H9 (cell line): ENCODE results near the gene LAMC3. TPM values are rescaled to one million over a fixed set of nuclear protein-coding genes. Genes with fewer than 3 reads are reported as not detected.

ENCODE experiments used
- DNase-seq: peaks from one replicate; pipeline ENCODE4 v3.0.0-alpha.2; 2017
- H2AFZ ChIP-seq: one replicate; pipeline ENCODE4 v1.6.1; 2013; ENCODE audit warnings: mild to moderate bottlenecking, low read length, control low read depth, moderate library complexity
- H2AK5ac ChIP-seq: 2 replicates; pipeline ENCODE4 v1.6.1; 2013; ENCODE audit warnings: low read length, control low read depth, mixed read lengths; ENCODE audit not compliant: insufficient read length
- H2BK120ac ChIP-seq: one replicate; pipeline ENCODE4 v1.6.1; 2013; ENCODE audit warnings: low read depth, mild to moderate bottlenecking, low read length, control low read depth, inconsistent platforms; ENCODE audit not compliant: poor library complexity, severe bottlenecking
- H2BK12ac ChIP-seq: 2 replicates; pipeline ENCODE4 v1.6.1; 2013; ENCODE audit warnings: low read length, control low read depth, mixed read lengths, low read depth; ENCODE audit not compliant: insufficient read length
- H2BK15ac ChIP-seq: 2 replicates; pipeline ENCODE4 v1.6.1; 2013; ENCODE audit warnings: low read depth, low read length, control low read depth
- H2BK20ac ChIP-seq: one replicate; pipeline ENCODE4 v1.6.1; 2013; ENCODE audit warnings: low read depth, mild to moderate bottlenecking, low read length, control low read depth, inconsistent platforms; ENCODE audit not compliant: poor library complexity, severe bottlenecking
- H2BK5ac ChIP-seq: 2 replicates; pipeline ENCODE4 v1.6.1; 2013; ENCODE audit warnings: low read length, control low read depth, mixed read lengths; ENCODE audit not compliant: insufficient read length
- H3K14ac ChIP-seq: 2 replicates; pipeline ENCODE4 v1.6.1; 2013; ENCODE audit warnings: low read length, control low read depth; ENCODE audit not compliant: insufficient read depth
- H3K18ac ChIP-seq: 2 replicates; pipeline ENCODE4 v1.6.1; 2013; ENCODE audit warnings: low read depth, mild to moderate bottlenecking, mixed read lengths, low read length, control low read depth; ENCODE audit not compliant: insufficient read length
- H3K23ac ChIP-seq: 2 replicates; pipeline ENCODE4 v1.6.1; 2013; ENCODE audit warnings: low read length, control low read depth, mixed read lengths, low read depth; ENCODE audit not compliant: insufficient read length
- H3K23me2 ChIP-seq: 2 replicates; pipeline ENCODE4 v1.6.1; 2013; ENCODE audit warnings: low read depth, mild to moderate bottlenecking, mixed read lengths, low read length, control low read depth; ENCODE audit not compliant: insufficient read length, poor library complexity, severe bottlenecking
- H3K27ac ChIP-seq: 2 replicates; pipeline ENCODE4 v1.5.1; 2013; ENCODE audit warnings: low read length, control low read depth, mixed read lengths, low read depth; ENCODE audit not compliant: insufficient read length
- H3K27me3 ChIP-seq: 2 replicates; pipeline ENCODE4 v1.6.1; 2013; ENCODE audit warnings: low read length, control low read depth, inconsistent platforms; ENCODE audit not compliant: insufficient read depth
- H3K4ac ChIP-seq: 2 replicates; pipeline ENCODE4 v1.6.1; 2013; ENCODE audit warnings: low read depth, mild to moderate bottlenecking, control low read depth, inconsistent platforms, low read length, moderate library complexity
- H3K4me1 ChIP-seq: 2 replicates; pipeline ENCODE4 v1.6.1; 2013; ENCODE audit warnings: low read length, control low read depth, inconsistent platforms; ENCODE audit not compliant: insufficient read depth
- H3K4me2 ChIP-seq: 2 replicates; pipeline ENCODE4 v1.6.1; 2013; ENCODE audit warnings: low read length, control low read depth, mixed read lengths; ENCODE audit not compliant: insufficient read length, insufficient read depth
- H3K56ac ChIP-seq: 2 replicates; pipeline ENCODE4 v1.6.1; 2013; ENCODE audit warnings: low read depth, mild to moderate bottlenecking, mixed read lengths, low read length, control low read depth; ENCODE audit not compliant: insufficient read length
- H3K79me1 ChIP-seq: 2 replicates; pipeline ENCODE4 v1.6.1; 2013; ENCODE audit warnings: low read depth, mild to moderate bottlenecking, moderate library complexity, low read length, control low read depth, inconsistent platforms; ENCODE audit not compliant: insufficient read depth, poor library complexity, severe bottlenecking
- H3K79me2 ChIP-seq: 2 replicates; pipeline ENCODE4 v1.6.1; 2013; ENCODE audit warnings: low read length, control low read depth, inconsistent platforms; ENCODE audit not compliant: insufficient read depth
- H3K9ac ChIP-seq: 2 replicates; pipeline ENCODE4 v1.6.1; 2013; ENCODE audit warnings: low read length, control low read depth, mixed read lengths; ENCODE audit not compliant: insufficient read length; ENCODE audit errors: extremely low read depth
- H3K9me3 ChIP-seq: one replicate; pipeline ENCODE4 v1.6.1; 2013; ENCODE audit warnings: low read depth, low read length, inconsistent platforms; ENCODE audit not compliant: control insufficient read depth
- H3T11ph ChIP-seq: one replicate; pipeline ENCODE4 v1.6.1; 2013; ENCODE audit warnings: mild to moderate bottlenecking, low read length, control low read depth, inconsistent platforms
- H4K20me1 ChIP-seq: one replicate; pipeline ENCODE4 v1.6.1; 2013; ENCODE audit not compliant: control insufficient read depth, insufficient read length, insufficient read depth
- H4K5ac ChIP-seq: 2 replicates; pipeline ENCODE4 v1.6.1; 2013; ENCODE audit warnings: low read depth, mild to moderate bottlenecking, mixed read lengths, low read length, control low read depth; ENCODE audit not compliant: insufficient read length
- H4K8ac ChIP-seq: replicated peaks from 2 replicates; pipeline ENCODE4 v1.6.1; 2013; ENCODE audit warnings: low read length, control low read depth, mixed read lengths, low read depth; ENCODE audit not compliant: insufficient read length
- H4K91ac ChIP-seq: 2 replicates; pipeline ENCODE4 v1.6.1; 2013; ENCODE audit warnings: low read depth, mild to moderate bottlenecking, moderate library complexity, mixed read lengths, low read length, control low read depth; ENCODE audit not compliant: insufficient read length
- H3K27ac Mint-ChIP-seq, 3 experiments: 2 replicates in 2 of 3; 3 replicates in 1 of 3; pipeline ENCODE4 v1.8.0; 2020 to 2021; ENCODE audit warnings: mixed read lengths in 3 of 3, mild to moderate bottlenecking in 1 of 3, moderate library complexity in 1 of 3
- H3K27me3 Mint-ChIP-seq: 2 replicates; pipeline ENCODE4 v1.8.0; 2021; ENCODE audit warnings: low read depth, mild to moderate bottlenecking, moderate library complexity, mixed read lengths
- H3K36me3 Mint-ChIP-seq, 3 experiments: 2 replicates in 2 of 3; 3 replicates in 1 of 3; pipeline ENCODE4 v1.8.0; 2020 to 2021; ENCODE audit warnings: low read depth in 3 of 3, mixed read lengths in 3 of 3; ENCODE audit not compliant: insufficient read depth in 1 of 3
- H3K4me1 Mint-ChIP-seq, 2 experiments: 2 replicates each; pipeline ENCODE4 v1.8.0; 2020; ENCODE audit warnings: mixed read lengths in 2 of 2
- H3K4me3 Mint-ChIP-seq, 2 experiments: 2 replicates in 1 of 2; 3 replicates in 1 of 2; pipeline ENCODE4 v1.8.0; 2020 to 2021; ENCODE audit warnings: mild to moderate bottlenecking in 2 of 2, mixed read lengths in 2 of 2, moderate library complexity in 1 of 2
- H3K9me3 Mint-ChIP-seq, 2 experiments: 2 replicates in 1 of 2; 3 replicates in 1 of 2; pipeline ENCODE4 v1.8.0; 2020; ENCODE audit warnings: mild to moderate bottlenecking in 2 of 2, mixed read lengths in 2 of 2, moderate library complexity in 1 of 2
- CTCF ChIP-seq: fragments of 200-600 bp; sonication (generic); conservative IDR thresholded peaks from 3 replicates; pipeline ENCODE4 v1.8.0; 2021; ENCODE audit warnings: antibody characterized with exemption, mild to moderate bottlenecking
- WGBS: extraction: QIAGEN DNeasy Blood & Tissue Kit; methylation state at CpG from one replicate; pipeline ENCODE4 v1.1.7; 2013; ENCODE audit warnings: missing lambda C conversion rate, low lambda C conversion rate, mixed read lengths; ENCODE audit not compliant: insufficient read length; ENCODE audit errors: extremely low coverage; 5-methylcytosine and 5-hydroxymethylcytosine counted together
- total RNA-seq: library from RNA; stranded (reverse); gene quantifications from 2 replicates; pipeline ENCODE4 v1.2.1, GENCODE V29; 2021

Gene LAMC3
- total RNA-seq, 1 experiment from 2014 or later = 21.7 TPM

GRCh38 chr9:131032384-131032783 is 23.4 kb downstream of the LAMC3 start:
- no peak for TF ChIP-seq CTCF
- Histone ChIP-seq H3K27me3 (no peaks in the 10 kb centered on the region), H2BK12ac (no peak overlapping the region), H3K27ac (no peak overlapping the region), H4K91ac (no peak overlapping the region), H3K4ac (no peak overlapping the region), H3K14ac (no peak overlapping the region), H3K23me2 (peaks cover 4% of the 10 kb centered on the region), H3K4me2 (no peak overlapping the region), H2AK5ac (no peak overlapping the region), H4K20me1 (no peaks in the 10 kb centered on the region), H3K79me1 (no peaks in the 10 kb centered on the region), H4K5ac (no peak overlapping the region), H3K4me1 (no peaks in the 10 kb centered on the region), H3K9ac (no peak overlapping the region), H2BK20ac (no peak overlapping the region), H2AFZ (no peak overlapping the region), H2BK120ac (no peak overlapping the region), H4K8ac (no peak overlapping the region), H2BK15ac (no peak overlapping the region), H3K79me2 (no peaks in the 10 kb centered on the region), H2BK5ac (no peak overlapping the region), H3K18ac (no peak overlapping the region), H3K23ac (no peak overlapping the region), H3K56ac (no peak overlapping the region), H3K9me3 (no peaks in the 10 kb centered on the region), H3T11ph (no peak overlapping the region)
- H3K27ac Mint-ChIP-seq = peak overlapping the region in 1 of 3 experiments; percentile 66; a peak in 1 of 7 replicates
- H3K36me3 Mint-ChIP-seq = peaks cover 0 to 2% (median 2%) of the 10 kb centered on the region in 3 experiments; a peak in 2 of 7 replicates
- H3K27me3 Mint-ChIP-seq = no peaks in the 10 kb centered on the region
- WGBS = 100% methylated on average over 6 of the region's 12 CpGs
- no peak for DNase-seq
- H3K4me1 Mint-ChIP-seq = peaks cover 0 to 4% of the 10 kb centered on the region in 2 experiments; a peak in 1 of 4 replicates
- H3K4me3 Mint-ChIP-seq = no peak overlapping the region
- H3K9me3 Mint-ChIP-seq = no peaks in the 10 kb centered on the region
